Measurements from ENCODE around the gene SLC17A5. TPM values are rescaled to one million over a fixed set of nuclear protein-coding genes. Genes with fewer than 3 reads are reported as not detected.
"Not testable (repeated sequence)": the region's sequence is repeated elsewhere in the genome, so short reads cannot be mapped to it uniquely, and the experiment has no call there.

Gene SLC17A5
- total and polyA plus RNA-seq, 9 of the 15 experiments (the other 6 are each of a cell fraction or from before 2014, with no cell fraction given): 1.3 to 7.2 (median 3.4) TPM

DNA sequence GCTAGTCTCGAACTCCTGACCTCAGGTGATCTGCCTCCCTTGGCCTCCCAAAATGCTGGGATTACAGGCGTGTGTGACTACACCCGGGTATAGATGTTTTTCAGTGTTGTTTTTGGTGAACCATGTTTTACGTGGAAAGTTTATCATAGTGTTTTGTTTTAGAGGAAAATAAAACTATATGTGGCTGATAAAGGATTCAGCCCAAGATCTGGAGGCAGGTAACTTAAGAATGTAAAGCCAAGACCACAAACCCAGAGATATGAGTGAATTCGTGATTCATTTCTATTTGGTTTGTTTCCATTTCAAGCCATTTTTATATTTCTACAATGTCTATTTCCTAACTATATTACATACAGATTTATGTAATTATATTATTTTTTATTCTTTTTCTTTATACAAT is 26.1 kb upstream of the SLC17A5 start:
- H4K20me1 ChIP-seq (replicated peaks; ENCODE audit: control insufficient read depth, insufficient read depth, low read length); H3K4me3 ChIP-seq; H3K79me2 ChIP-seq (ENCODE audit: control insufficient read depth, insufficient read depth, low read length); DNase-seq (ENCODE audit: extremely low read depth in 1 of 4, low spot score in 3 of 4); H2AFZ ChIP-seq (ENCODE audit: low read depth, low read length); CTCF ChIA-PET (ENCODE audit: low intra/inter-chr PET ratio); H3K36me3 ChIP-seq (ENCODE audit: control insufficient read depth, insufficient read depth, low read length); ATAC-seq; H3K27me3 ChIP-seq (ENCODE audit: control insufficient read depth in 2 of 2, insufficient read depth in 2 of 2, low read length in 2 of 2); H3K9me3 ChIP-seq (replicated peaks; ENCODE audit: control insufficient read depth, insufficient read depth, low read depth, low read length); H3K9ac ChIP-seq (ENCODE audit: insufficient read depth in 1 of 2, low read depth in 2 of 2, low read length in 2 of 2); BruUV-seq (replicated peaks); H3K9me1 ChIP-seq (ENCODE audit: control insufficient read depth, insufficient read depth, low read length); H3K4me1 ChIP-seq (replicated peaks in 1 of 2; ENCODE audit: control insufficient read depth in 2 of 2, insufficient read depth in 2 of 2, low read length in 2 of 2); H3K27ac ChIP-seq (ENCODE audit: extremely low read depth, low read depth, low read length); FAIRE-seq; H3K4me2 ChIP-seq (ENCODE audit: insufficient read depth, low read length); POLR2A ChIA-PET: not testable (repeated sequence)
- intact Hi-C loops (cut with micrococcal nuclease) (loop anchor here (5.0 to 10.0 kb wide), 2 partner anchors 37 to 145 kb away; no protein-coding TSS in a partner anchor), in situ Hi-C loops (cut with MboI) (loop anchor here (5.0 kb wide), 1 partner anchor 52 kb away; no protein-coding TSS in a partner anchor)
- WGBS (ENCODE audit: insufficient coverage, low coverage, missing lambda C conversion rate): 1% methylated on average over 5 of the region's 5 CpGs

- intact Hi-C loops (cut with micrococcal nuclease): loop anchor here (5.0 to 10.0 kb wide), 2 partner anchors 38 to 146 kb away; no protein-coding TSS in a partner anchor
Observed at GRCh38 chr6:73679009-73679408, 25.2 kb upstream of the SLC17A5 start.

More at GRCh38 chr6:73679009-73679408, 25.2 kb upstream of the SLC17A5 start:
- Histone ChIP-seq H3K4me3 (no peak overlapping the region), H3K27me3 (ENCODE audit: control insufficient read depth in 2 of 2, insufficient read depth in 2 of 2, low read length in 2 of 2) (peaks cover 4 to 6% of the 10 kb centered on the region in 2 experiments; a peak in 4 of 5 replicates), H3K79me2 (ENCODE audit: control insufficient read depth, insufficient read depth, low read length) (no peaks in the 10 kb centered on the region), H3K36me3 (ENCODE audit: control insufficient read depth, insufficient read depth, low read length) (no peaks in the 10 kb centered on the region), H3K4me1 (replicated peaks in 1 of 2; ENCODE audit: control insufficient read depth in 2 of 2, insufficient read depth in 2 of 2, low read length in 2 of 2) (no peaks in the 10 kb centered on the region), H3K9me1 (ENCODE audit: control insufficient read depth, insufficient read depth, low read length) (no peaks in the 10 kb centered on the region), H3K4me2 (ENCODE audit: insufficient read depth, low read length) (no peak overlapping the region), H3K9me3 (replicated peaks; ENCODE audit: control insufficient read depth, insufficient read depth, low read depth, low read length) (no peaks in the 10 kb centered on the region), H3K27ac (ENCODE audit: extremely low read depth, low read depth, low read length) (no peak overlapping the region), H2AFZ (ENCODE audit: low read depth, low read length) (no peak overlapping the region), H3K9ac (ENCODE audit: insufficient read depth in 1 of 2, low read depth in 2 of 2, low read length in 2 of 2) (no peak overlapping the region), H4K20me1 (replicated peaks; ENCODE audit: control insufficient read depth, insufficient read depth, low read length) (no peaks in the 10 kb centered on the region; the same call in 1 of the 2 replicates)
- ATAC-seq: no peak
- ChIA-PET POLR2A (no interaction called here), CTCF (ENCODE audit: low intra/inter-chr PET ratio) (no interaction called here)
- 0% methylated on average over 3 of the region's 3 CpGs for WGBS (ENCODE audit: insufficient coverage, low coverage, missing lambda C conversion rate)
- in situ Hi-C loops (cut with MboI): loop anchor here (5.0 kb wide), 1 partner anchor 53 kb away; no protein-coding TSS in a partner anchor
- FAIRE-seq: no peak
- TF ChIP-seq GATAD2A (IDR thresholded peaks at IDR 0.05) (no peak), ZNF695 (CRISPR knock-in tag; IDR thresholded peaks at IDR 0.05) (no peak)
- BruUV-seq (replicated peaks): no TSS peak
- DNase-seq (ENCODE audit: extremely low read depth in 1 of 4, low spot score in 3 of 4): no peak

All from K562 (cell line).